ENCODE measurements around the gene KLF12.

- TF ChIP-seq CTCF (conservative IDR thresholded peaks at IDR 0.05 in 1 of 2, IDR thresholded peaks at IDR 0.05 in 1 of 2; ENCODE audit: extremely low read depth in 1 of 2, insufficient read depth in 1 of 2, low read depth in 1 of 2, low read length in 2 of 2) (no peak), EZH2 (IDR thresholded peaks at IDR 0.05; ENCODE audit: borderline replicate concordance, low read length) (no peak)
Observed at GRCh38 chr13:74171641-74172040, 37.4 kb upstream of the KLF12 start.

All from mammary epithelial cell (primary cell).